Urothelium cell line (cell line): ENCODE data around the gene MPPED1.

ENCODE experiments used
- DNase-seq: peaks from one replicate; pipeline ENCODE4 v3.0.0; 2011; ENCODE audit warnings: low spot score, mixed read lengths
- FAIRE-seq: peaks from 2 replicates; lab custom pipeline; 2011; peaks lifted over from hg19 to GRCh38; lab: Jason Lieb, UNC

MPPED1 gene

GRCh38 chr22:43535741-43536140 lies 123.9 kb downstream of the MPPED1 start:
- DNase-seq = no peak
- no peak for FAIRE-seq

- DNase-seq (peak; percentile 39), FAIRE-seq (no peak)
Observed at GRCh38 chr22:43537019-43537585, 125.3 kb downstream of the MPPED1 start.

- FAIRE-seq = no peak
- DNase-seq = no peak
Observed at GRCh38 chr22:43539572-43540528, 128.0 kb downstream of the MPPED1 start.

- DNase-seq (no peak), FAIRE-seq (no peak)
Observed at GRCh38 chr22:43540529-43540923, 128.7 kb downstream of the MPPED1 start.

GRCh38 chr22:43541022-43541421 lies 129.2 kb downstream of the MPPED1 start:
- FAIRE-seq (no peak), DNase-seq (no peak)

GRCh38 chr22:43541462-43542407 lies 129.9 kb downstream of the MPPED1 start:
- FAIRE-seq = no peak
- no peak for DNase-seq

- DNase-seq (no peak), FAIRE-seq (no peak)
Observed at GRCh38 chr22:43542681-43543521, 131.1 kb downstream of the MPPED1 start.

GRCh38 chr22:43543522-43544288 lies 131.9 kb downstream of the MPPED1 start:
- DNase-seq = no peak
- no peak for FAIRE-seq

- FAIRE-seq (no peak), DNase-seq (no peak)
Observed at GRCh38 chr22:43544289-43544673, 132.5 kb downstream of the MPPED1 start.

GRCh38 chr22:43546186-43546585 lies 134.4 kb downstream of the MPPED1 start:
- FAIRE-seq = no peak
- DNase-seq = no peak

- DNase-seq (no peak), FAIRE-seq (no peak)
Observed at GRCh38 chr22:43550024-43550620, 138.3 kb downstream of the MPPED1 start.

GRCh38 chr22:43550672-43551071 lies 138.9 kb downstream of the MPPED1 start:
- FAIRE-seq (no peak), DNase-seq (no peak)

- no peak for FAIRE-seq
- DNase-seq = no peak
Observed at GRCh38 chr22:43553451-43554258, 141.8 kb downstream of the MPPED1 start.

GRCh38 chr22:43554259-43554636 lies 142.4 kb downstream of the MPPED1 start:
- FAIRE-seq = no peak

GRCh38 chr22:43554694-43555365 lies 143.0 kb downstream of the MPPED1 start:
- no peak for DNase-seq
- FAIRE-seq = no peak

More at GRCh38 chr22:43554259-43554636, 142.4 kb downstream of the MPPED1 start:
- no peak for DNase-seq

- FAIRE-seq (no peak), DNase-seq (no peak)
Observed at GRCh38 chr22:43555561-43556515, 144.0 kb downstream of the MPPED1 start.
